ENCODE results near the gene HERC4. TPM values are rescaled to one million over a fixed set of nuclear protein-coding genes. Genes with fewer than 3 reads are reported as not detected.

Gene HERC4
- total and polyA plus RNA-seq, 9 of the 15 experiments (the other 6 are each of a cell fraction or from before 2014, with no cell fraction given) = 12.5 to 33.5 (median 22.8) TPM

DNA sequence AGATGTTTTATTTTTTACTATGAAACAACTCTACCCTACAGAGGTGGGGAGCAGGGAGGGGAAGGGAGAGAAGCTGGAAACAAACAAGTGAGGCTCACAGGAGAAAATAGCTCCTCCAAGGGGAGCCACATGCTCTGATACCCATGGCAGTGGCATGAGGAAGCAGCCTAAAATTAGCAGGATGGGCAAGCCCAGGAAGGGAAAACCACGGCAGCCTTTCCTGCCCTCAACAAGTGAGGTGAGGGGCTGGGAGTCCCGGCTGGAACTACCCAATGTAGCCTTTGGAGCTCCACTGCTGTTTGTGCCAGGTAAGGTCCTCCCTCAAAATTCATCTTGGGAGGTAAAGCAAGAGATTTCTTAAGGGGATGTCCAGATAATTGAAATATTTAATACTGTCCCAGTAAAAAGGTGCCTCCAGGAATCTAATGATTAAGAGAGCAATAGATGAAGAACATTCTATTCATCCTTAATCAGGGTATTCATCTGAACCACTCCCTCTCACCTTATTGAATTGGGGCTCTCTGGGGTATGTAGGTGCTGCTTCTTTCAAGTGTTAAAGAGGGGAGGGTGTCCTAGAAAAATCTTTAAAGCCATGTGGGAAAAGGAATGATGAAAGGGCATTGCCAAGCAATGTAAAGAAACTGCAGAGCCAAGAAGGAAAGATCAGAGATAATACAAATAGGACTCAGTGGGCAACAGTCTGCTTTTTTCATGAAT lies 12.8 kb upstream of the HERC4 start (continued):
- TF ChIP-seq NR2C2 (CRISPR knock-in tag; IDR thresholded peaks at IDR 0.05) = no peak
- no peak for TF ChIP-seq NR2C2 (tag; IDR thresholded peaks at IDR 0.05)
- no peak for TF ChIP-seq ZNF197 (CRISPR knock-in tag; IDR thresholded peaks at IDR 0.05; ENCODE audit: low read depth)
- TF ChIP-seq ZNF184 (CRISPR knock-in tag; IDR thresholded peaks at IDR 0.05) = no peak
- TF ChIP-seq ZNF77 (CRISPR knock-in tag; IDR thresholded peaks at IDR 0.05) = no peak
- TF ChIP-seq PPARD (CRISPR knock-in tag; IDR thresholded peaks at IDR 0.05) = no peak
- TF ChIP-seq MAFK (IDR thresholded peaks at IDR 0.05; ENCODE audit: low read length) = no peak
- TF ChIP-seq, protein P1, sequence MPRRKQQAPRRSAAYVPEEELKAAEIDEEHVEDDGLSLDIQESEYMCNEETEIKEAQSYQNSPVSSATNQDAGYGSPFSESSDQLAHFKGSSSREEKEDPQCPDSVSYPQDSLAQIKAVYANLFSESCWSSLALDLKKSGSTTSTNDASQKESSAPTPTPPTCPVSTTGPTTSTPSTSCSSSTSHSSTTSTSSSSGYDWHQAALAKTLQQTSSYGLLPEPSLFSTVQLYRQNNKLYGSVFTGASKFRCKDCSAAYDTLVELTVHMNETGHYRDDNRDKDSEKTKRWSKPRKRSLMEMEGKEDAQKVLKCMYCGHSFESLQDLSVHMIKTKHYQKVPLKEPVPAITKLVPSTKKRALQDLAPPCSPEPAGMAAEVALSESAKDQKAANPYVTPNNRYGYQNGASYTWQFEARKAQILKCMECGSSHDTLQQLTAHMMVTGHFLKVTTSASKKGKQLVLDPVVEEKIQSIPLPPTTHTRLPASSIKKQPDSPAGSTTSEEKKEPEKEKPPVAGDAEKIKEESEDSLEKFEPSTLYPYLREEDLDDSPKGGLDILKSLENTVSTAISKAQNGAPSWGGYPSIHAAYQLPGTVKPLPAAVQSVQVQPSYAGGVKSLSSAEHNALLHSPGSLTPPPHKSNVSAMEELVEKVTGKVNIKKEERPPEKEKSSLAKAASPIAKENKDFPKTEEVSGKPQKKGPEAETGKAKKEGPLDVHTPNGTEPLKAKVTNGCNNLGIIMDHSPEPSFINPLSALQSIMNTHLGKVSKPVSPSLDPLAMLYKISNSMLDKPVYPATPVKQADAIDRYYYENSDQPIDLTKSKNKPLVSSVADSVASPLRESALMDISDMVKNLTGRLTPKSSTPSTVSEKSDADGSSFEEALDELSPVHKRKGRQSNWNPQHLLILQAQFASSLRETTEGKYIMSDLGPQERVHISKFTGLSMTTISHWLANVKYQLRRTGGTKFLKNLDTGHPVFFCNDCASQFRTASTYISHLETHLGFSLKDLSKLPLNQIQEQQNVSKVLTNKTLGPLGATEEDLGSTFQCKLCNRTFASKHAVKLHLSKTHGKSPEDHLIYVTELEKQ (CRISPR knock-in tag; IDR thresholded peaks at IDR 0.05) = no peak
- TF ChIP-seq, protein P2, sequence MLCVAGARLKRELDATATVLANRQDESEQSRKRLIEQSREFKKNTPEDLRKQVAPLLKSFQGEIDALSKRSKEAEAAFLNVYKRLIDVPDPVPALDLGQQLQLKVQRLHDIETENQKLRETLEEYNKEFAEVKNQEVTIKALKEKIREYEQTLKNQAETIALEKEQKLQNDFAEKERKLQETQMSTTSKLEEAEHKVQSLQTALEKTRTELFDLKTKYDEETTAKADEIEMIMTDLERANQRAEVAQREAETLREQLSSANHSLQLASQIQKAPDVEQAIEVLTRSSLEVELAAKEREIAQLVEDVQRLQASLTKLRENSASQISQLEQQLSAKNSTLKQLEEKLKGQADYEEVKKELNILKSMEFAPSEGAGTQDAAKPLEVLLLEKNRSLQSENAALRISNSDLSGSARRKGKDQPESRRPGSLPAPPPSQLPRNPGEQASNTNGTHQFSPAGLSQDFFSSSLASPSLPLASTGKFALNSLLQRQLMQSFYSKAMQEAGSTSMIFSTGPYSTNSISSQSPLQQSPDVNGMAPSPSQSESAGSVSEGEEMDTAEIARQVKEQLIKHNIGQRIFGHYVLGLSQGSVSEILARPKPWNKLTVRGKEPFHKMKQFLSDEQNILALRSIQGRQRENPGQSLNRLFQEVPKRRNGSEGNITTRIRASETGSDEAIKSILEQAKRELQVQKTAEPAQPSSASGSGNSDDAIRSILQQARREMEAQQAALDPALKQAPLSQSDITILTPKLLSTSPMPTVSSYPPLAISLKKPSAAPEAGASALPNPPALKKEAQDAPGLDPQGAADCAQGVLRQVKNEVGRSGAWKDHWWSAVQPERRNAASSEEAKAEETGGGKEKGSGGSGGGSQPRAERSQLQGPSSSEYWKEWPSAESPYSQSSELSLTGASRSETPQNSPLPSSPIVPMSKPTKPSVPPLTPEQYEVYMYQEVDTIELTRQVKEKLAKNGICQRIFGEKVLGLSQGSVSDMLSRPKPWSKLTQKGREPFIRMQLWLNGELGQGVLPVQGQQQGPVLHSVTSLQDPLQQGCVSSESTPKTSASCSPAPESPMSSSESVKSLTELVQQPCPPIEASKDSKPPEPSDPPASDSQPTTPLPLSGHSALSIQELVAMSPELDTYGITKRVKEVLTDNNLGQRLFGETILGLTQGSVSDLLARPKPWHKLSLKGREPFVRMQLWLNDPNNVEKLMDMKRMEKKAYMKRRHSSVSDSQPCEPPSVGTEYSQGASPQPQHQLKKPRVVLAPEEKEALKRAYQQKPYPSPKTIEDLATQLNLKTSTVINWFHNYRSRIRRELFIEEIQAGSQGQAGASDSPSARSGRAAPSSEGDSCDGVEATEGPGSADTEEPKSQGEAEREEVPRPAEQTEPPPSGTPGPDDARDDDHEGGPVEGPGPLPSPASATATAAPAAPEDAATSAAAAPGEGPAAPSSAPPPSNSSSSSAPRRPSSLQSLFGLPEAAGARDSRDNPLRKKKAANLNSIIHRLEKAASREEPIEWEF (CRISPR knock-in tag; IDR thresholded peaks at IDR 0.05) = no peak
- TF ChIP-seq ZNF263 (CRISPR knock-in tag; IDR thresholded peaks at IDR 0.05; ENCODE audit: borderline replicate concordance) = no peak
- TF ChIP-seq KHSRP (IDR thresholded peaks at IDR 0.05) = no peak
- no peak for TF ChIP-seq ZBTB8A (IDR thresholded peaks at IDR 0.05; ENCODE audit: partially characterized antibody)
- TF ChIP-seq ETV5 (CRISPR knock-in tag; IDR thresholded peaks at IDR 0.05; ENCODE audit: low read depth) = no peak
- TF ChIP-seq MTF1 (CRISPR knock-in tag; IDR thresholded peaks at IDR 0.05; ENCODE audit: borderline replicate concordance) = no peak
- no peak for TF ChIP-seq L3MBTL2 (IDR thresholded peaks at IDR 0.05)
